Activated T-cell treated with anti-CD3 and anti-CD28 coated beads for 1 hour (primary cell): ENCODE results near the gene PGM2L1.
A peak's percentile ranks its signal among the peaks of the same experiment; 100 is the strongest.
"Not testable (repeated sequence)": the region's sequence is repeated elsewhere in the genome, so short reads cannot be mapped to it uniquely, and the experiment has no call there.

Experiments used
- DNase-seq: peaks from one replicate; pipeline ENCODE4 v3.0.0-alpha.2; 2020; ENCODE audit warnings: low read depth

Gene PGM2L1

GRCh38 chr11:74400606-74401005 is 2.4 kb upstream of the PGM2L1 start:
- no peak for DNase-seq

GRCh38 chr11:74397501-74398243 is 561 bp downstream of the PGM2L1 start:
- peak; percentile 16 for DNase-seq

DNA sequence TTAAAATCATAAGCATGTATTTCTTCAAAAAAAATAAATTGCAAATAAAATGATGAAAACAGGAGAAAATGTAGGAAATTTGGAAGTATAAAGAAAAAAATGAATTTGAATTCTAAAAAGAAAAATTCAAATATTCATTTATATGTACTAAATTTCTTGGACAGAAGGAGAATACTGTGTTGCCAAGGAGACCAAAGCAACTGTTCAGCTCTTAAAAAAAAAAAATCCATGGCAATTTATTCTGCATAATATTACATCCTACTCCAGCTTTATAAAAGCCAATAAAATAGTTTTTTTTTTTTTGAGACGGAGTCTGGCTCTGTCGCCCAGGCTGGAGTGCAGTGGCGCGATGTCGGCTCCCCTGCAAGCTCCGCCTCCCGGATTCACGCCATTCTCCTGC is 6.0 kb downstream of the PGM2L1 start:
- no peak for DNase-seq

DNA sequence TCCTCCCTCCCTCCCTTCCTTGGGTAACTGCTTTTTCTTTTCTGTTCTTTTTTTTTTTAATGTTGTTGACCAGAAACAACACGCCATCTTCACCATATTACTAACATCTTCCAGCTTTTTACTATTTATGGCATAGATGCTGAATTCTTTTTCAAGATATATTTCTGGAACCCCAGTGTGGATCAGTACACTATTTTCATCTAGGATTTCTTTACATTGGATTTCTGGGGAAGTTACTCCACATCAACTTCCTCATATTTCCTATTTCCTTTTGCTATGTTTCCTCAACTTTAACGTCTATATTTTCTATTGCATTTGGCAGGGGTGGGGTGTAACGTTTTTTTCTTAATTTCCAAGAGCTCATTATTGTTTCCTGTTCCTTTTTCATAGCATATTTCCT is 7.0 kb downstream of the PGM2L1 start:
- DNase-seq: no peak

DNA sequence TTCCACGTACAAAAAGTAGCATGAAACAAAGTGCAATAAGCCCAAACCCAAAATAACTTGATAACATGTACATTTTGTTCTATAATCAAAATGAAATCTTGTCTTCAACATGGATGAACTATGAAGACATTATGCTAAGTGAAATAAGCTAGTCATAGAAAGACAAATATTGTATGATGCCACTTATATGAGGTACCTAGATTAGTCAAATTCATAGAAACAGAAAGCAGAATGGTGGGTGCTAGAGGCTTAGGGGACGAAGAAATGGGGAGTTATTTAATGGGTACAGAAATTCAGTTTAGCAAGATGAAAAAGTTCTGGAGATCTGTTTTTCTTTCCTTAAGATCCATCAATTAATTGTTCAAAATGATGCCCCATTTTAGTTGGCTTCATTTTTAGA is 7.5 kb downstream of the PGM2L1 start:
- DNase-seq: no peak

GRCh38 chr11:74388678-74389327 is 9.4 kb downstream of the PGM2L1 start:
- DNase-seq: peak; percentile 59

GRCh38 chr11:74384641-74385040 is 13.6 kb downstream of the PGM2L1 start:
- no peak for DNase-seq

GRCh38 chr11:74380746-74381439 is 17.3 kb downstream of the PGM2L1 start:
- no peak for DNase-seq

GRCh38 chr11:74377689-74378088 is 20.5 kb downstream of the PGM2L1 start:
- DNase-seq: no peak

- DNase-seq: no peak
Observed at GRCh38 chr11:74373382-74373781, 24.9 kb downstream of the PGM2L1 start.

- no peak for DNase-seq
Observed at GRCh38 chr11:74371269-74372052, 26.8 kb downstream of the PGM2L1 start.

GRCh38 chr11:74370123-74370522 is 28.1 kb downstream of the PGM2L1 start:
- no peak for DNase-seq

- DNase-seq: no peak
Observed at GRCh38 chr11:74367881-74368280, 30.4 kb downstream of the PGM2L1 start.

DNA sequence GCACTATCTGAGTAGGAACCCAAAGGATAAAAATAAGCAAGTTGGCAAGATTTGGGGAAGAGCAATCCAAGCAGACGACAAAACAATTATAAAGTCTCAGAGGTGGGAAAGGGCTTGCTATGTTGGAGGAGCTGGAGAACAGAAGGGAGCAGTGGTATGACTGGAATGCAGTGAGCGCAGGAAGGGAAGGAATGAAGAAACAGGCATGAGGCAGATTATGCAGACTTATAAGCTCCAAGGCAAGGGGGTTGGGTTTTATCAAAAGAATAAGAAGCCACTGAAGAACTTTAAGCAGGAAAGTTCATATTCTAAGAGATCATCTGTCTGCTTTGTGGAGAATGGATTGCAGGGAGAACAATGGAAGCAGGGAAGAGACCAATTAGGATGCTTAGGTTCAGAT is 31.7 kb downstream of the PGM2L1 start:
- no peak for DNase-seq

DNA sequence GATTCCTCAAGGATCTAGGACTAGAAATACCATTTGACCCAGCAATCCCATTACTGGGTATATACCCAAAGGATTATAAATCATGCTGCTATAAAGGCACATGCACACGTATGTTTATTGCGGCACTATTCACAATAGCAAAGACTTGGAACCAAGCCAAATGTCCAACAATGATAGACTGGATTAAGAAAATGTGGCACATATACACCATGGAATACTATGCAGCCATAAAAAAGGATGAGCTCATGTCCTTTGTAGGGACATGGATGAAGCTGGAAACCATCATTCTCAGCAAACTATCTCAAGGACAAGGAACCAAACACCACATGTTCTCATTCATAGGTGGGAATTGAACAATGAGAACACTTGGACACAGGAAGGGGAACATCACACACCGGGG is 32.4 kb downstream of the PGM2L1 start:
- not testable (repeated sequence) for DNase-seq

DNA sequence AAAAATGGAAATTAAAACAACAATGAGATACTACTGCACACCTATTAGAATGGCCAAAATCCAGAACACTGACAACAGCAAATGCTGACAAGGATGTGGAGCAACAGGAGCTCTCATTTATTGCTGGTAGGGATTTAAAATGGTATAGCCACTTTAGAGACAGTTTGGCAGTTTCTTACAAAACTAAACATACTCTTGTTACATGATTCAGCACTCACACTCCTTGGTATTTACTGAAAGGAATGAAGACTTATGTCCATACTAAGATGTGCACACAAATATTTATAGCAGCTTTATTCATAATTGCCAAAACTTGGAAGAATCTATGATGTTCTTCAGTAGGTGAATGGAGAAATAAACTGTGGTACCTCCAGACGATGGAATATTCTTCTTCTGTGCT is 40.8 kb downstream of the PGM2L1 start:
- DNase-seq: no peak

DNA sequence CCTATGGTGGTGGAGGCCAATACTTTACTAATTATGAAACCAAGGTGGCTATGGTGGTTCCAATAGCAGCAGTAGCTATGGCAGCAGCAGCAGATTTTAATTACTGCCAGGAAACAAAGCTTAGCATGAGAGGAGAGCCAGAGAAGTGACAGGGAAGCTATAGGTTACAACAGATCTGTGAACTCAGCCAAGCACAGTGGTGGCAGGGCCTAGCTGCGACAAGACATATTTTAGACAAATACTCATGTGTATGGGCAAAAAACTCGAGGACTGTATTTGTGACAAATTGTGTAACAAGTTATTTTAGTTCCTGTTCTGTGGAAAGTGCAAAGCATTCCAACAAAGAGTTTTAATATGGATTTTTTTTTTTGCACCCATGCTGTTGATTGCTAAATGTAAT is 42.6 kb downstream of the PGM2L1 start:
- DNase-seq: no peak

- DNase-seq: no peak
Observed at GRCh38 chr11:74354036-74354435, 44.2 kb downstream of the PGM2L1 start.

DNA sequence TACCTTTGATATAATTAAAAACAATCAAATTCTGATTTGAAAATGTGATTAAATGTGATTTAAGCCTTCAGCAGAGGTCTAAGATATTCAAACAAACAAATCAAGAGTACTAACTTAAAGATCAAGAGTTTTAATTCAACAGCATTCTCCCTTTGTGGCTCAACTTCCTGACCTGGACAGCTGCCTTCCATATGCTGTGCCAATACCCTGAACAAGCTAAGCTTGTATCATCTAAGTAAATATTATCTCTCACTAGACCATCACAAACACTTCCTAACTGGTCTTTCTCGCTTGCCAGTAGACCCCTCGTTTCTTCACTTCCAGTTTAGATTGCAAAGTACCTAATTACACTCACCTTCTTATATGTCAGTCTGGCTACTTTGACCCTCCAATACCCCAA is 50.9 kb downstream of the PGM2L1 start:
- no peak for DNase-seq

DNA sequence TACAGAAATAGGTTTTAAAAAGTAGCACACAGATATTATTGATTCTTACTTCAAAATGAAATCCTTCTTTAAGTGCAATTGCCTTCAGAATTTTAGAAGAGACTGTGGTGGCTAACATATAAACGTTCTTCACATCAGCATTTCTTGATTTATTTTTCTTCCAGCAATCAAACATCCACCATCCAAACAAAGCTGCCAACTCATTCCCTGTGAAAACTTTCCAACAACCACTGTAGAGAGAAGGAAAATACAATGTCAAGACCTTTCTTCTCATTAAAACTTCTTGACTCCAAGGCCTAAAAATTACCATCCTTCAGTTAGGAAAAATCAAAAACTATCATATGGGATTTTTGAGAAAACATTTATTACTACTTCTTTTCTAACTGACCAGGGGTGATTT is 52.8 kb downstream of the PGM2L1 start:
- DNase-seq: no peak

GRCh38 chr11:74341921-74342320 is 56.3 kb downstream of the PGM2L1 start:
- no peak for DNase-seq

GRCh38 chr11:74339619-74340018 is 58.6 kb downstream of the PGM2L1 start:
- DNase-seq: no peak

GRCh38 chr11:74338963-74339362 is 59.3 kb downstream of the PGM2L1 start:
- no peak for DNase-seq
